HepG2 (cell line): Measurements from ENCODE around the gene C1orf115. TPM values are rescaled to one million over a fixed set of nuclear protein-coding genes. Genes with fewer than 3 reads are reported as not detected.

Source experiments
- ATAC-seq: fragments of 200-7000 bp; cut with Tn5 transposase; 3 replicates; pipeline ENCODE4 v1.9.1; 2020; ENCODE audit warnings: mild to moderate bottlenecking, moderate library complexity
- BruUV-seq: library from RNA; stranded (reverse); fragments of 400-500 nt; replicated peaks from 2 replicates; lab custom pipeline; 2021; lab: Mats Ljungman, UMichigan
- CTCF ChIA-PET: fragments of 300-600 bp; formaldehyde crosslinking; extraction: SDS; loops from one replicate; lab custom pipeline; 2021; ENCODE audit warnings: low total read pairs, inconsistent platforms, low intra/inter-chr PET ratio; lab: Yijun Ruan, JAX
- POLR2A ChIA-PET: fragments of 350-600 bp; sonication (Branson Sonifier 250); formaldehyde crosslinking; loops from one replicate; lab custom pipeline; 2020; ENCODE audit warnings: antibody characterized with exemption, inconsistent platforms; lab: Yijun Ruan, JAX
- DNase-seq: peaks from one replicate; pipeline ENCODE4 v3.0.0-alpha.2; 2015; ENCODE audit warnings: low spot score
- FAIRE-seq: peaks from 3 replicates; lab custom pipeline; 2011; peaks lifted over from hg19 to GRCh38; lab: Jason Lieb, UNC
- H2AFZ ChIP-seq: one replicate; pipeline ENCODE4 v1.6.1; 2011; ENCODE audit warnings: low read length, inconsistent platforms
- H3K27ac ChIP-seq: fragments of 300-600 bp; 3 replicates; pipeline ENCODE4 v1.8.0; 2011; ENCODE audit warnings: mixed run types, mild to moderate bottlenecking, mixed read lengths, low read length, inconsistent platforms; ENCODE audit not compliant: insufficient read depth; ENCODE audit errors: extremely low read length
- H3K27me3 ChIP-seq, 2 experiments: fragments of 200-600 bp in 1 of 2; 2 replicates in 1 of 2; 3 replicates in 1 of 2; pipeline versions ENCODE4 v1.6.0 to v1.8.0; 2011; ENCODE audit warnings: low read length in 2 of 2, mild to moderate bottlenecking in 2 of 2, moderate library complexity in 2 of 2, inconsistent platforms in 1 of 2; ENCODE audit not compliant: insufficient read depth in 2 of 2, control insufficient read depth in 1 of 2
- H3K36me3 ChIP-seq, 2 experiments: fragments of 200-600 bp in 1 of 2; replicated peaks in 1 of 2; 2 replicates in 1 of 2; 3 replicates in 1 of 2; pipeline versions ENCODE4 v1.5.1 to v1.8.0; 2011; ENCODE audit warnings: low read length in 2 of 2, inconsistent platforms in 1 of 2; ENCODE audit not compliant: insufficient read depth in 2 of 2, control insufficient read depth in 1 of 2
- H3K4me1 ChIP-seq: 2 replicates; pipeline ENCODE4 v1.5.1; 2012; ENCODE audit warnings: low read length, inconsistent platforms; ENCODE audit not compliant: insufficient read depth
- H3K4me2 ChIP-seq: 2 replicates; pipeline ENCODE4 v1.6.0; 2011; ENCODE audit warnings: low read depth, low read length, inconsistent platforms
- H3K4me3 ChIP-seq, 3 experiments: fragments of 200-600 bp in 1 of 3; sonication (generic), shearing (Covaris generic) in 1 of 3; replicated peaks in 1 of 3; 2 replicates each; pipeline ENCODE4 v1.5.1; 2011 to 2016; ENCODE audit warnings: low read length in 3 of 3, inconsistent platforms in 2 of 3, low read depth in 2 of 3, mild to moderate bottlenecking in 2 of 3, control low read depth in 1 of 3, mixed read lengths in 1 of 3; ENCODE audit not compliant: insufficient read depth in 1 of 3
- H3K79me2 ChIP-seq: one replicate; pipeline ENCODE4 v1.6.1; 2011; ENCODE audit warnings: low read length, inconsistent platforms; ENCODE audit not compliant: insufficient read depth
- H3K9ac ChIP-seq: 2 replicates; pipeline ENCODE4 v1.6.0; 2011; ENCODE audit warnings: mild to moderate bottlenecking, low read depth, low read length, inconsistent platforms; ENCODE audit not compliant: insufficient read depth
- H3K9me3 ChIP-seq: 2 replicates; pipeline ENCODE4 v1.5.1; 2012; ENCODE audit warnings: mild to moderate bottlenecking, low read length
- H4K20me1 ChIP-seq: 2 replicates; pipeline ENCODE4 v1.6.0; 2011; ENCODE audit warnings: inconsistent platforms, mild to moderate bottlenecking, low read length, moderate library complexity; ENCODE audit not compliant: insufficient read depth
- CBX2 ChIP-seq, 2 experiments: fragments of 200-600 bp in 1 of 2; sonication (generic); formaldehyde crosslinking in 1 of 2; IDR thresholded peaks; 2 replicates each; pipeline versions ENCODE4 v1.7.0 to v1.8.1; 2018 to 2022; ENCODE audit warnings: low read depth in 2 of 2, low read length in 1 of 2, mild to moderate bottlenecking in 1 of 2, missing genetic modification reagents in 1 of 2
- FOXM1 ChIP-seq: sonication (generic); formaldehyde crosslinking; IDR thresholded peaks from 2 replicates; pipeline ENCODE4 v1.5.0; 2020; ENCODE audit warnings: missing genetic modification reagents
- GLI4 ChIP-seq: sonication (generic); formaldehyde crosslinking; IDR thresholded peaks from 2 replicates; pipeline ENCODE4 v1.5.1; 2020; ENCODE audit warnings: missing genetic modification reagents, mild to moderate bottlenecking, moderate library complexity, borderline replicate concordance
- MEIS2 ChIP-seq: sonication (generic); formaldehyde crosslinking; IDR thresholded peaks from 2 replicates; pipeline ENCODE4 v1.9.0; 2021; ENCODE audit warnings: mild to moderate bottlenecking, missing genetic modification reagents
- NR2F1 ChIP-seq, 2 experiments: fragments of 450-650 bp in 1 of 2; formaldehyde crosslinking in 1 of 2; IDR thresholded peaks; 2 replicates each; pipeline versions ENCODE4 v1.5.0 to v1.6.1; 2016 to 2020; ENCODE audit warnings: mild to moderate bottlenecking in 1 of 2, missing compliant biosample characterization in 1 of 2, missing genetic modification reagents in 1 of 2, moderate library complexity in 1 of 2
- POLR2A ChIP-seq, 2 experiments: IDR thresholded peaks; 2 replicates each; pipeline ENCODE4 v1.6.1; 2011; ENCODE audit warnings: low read depth in 2 of 2, low read length in 2 of 2, mild to moderate bottlenecking in 1 of 2, moderate library complexity in 1 of 2; ENCODE audit not compliant: insufficient read depth in 1 of 2
- RELA ChIP-seq: sonication (generic); formaldehyde crosslinking; IDR thresholded peaks from 2 replicates; pipeline ENCODE4 v1.4.0; 2020; ENCODE audit warnings: missing genetic modification reagents
- SMAD1 ChIP-seq: sonication (generic); formaldehyde crosslinking; IDR thresholded peaks from 2 replicates; pipeline ENCODE4 v1.4.0; 2020; ENCODE audit warnings: missing genetic modification reagents, low read depth, mild to moderate bottlenecking, borderline replicate concordance
- ZNF432 ChIP-seq: sonication (generic); formaldehyde crosslinking; IDR thresholded peaks from 2 replicates; pipeline ENCODE4 v1.5.0; 2020; ENCODE audit warnings: missing genetic modification reagents, mild to moderate bottlenecking, borderline replicate concordance
- ZNF441 ChIP-seq: sonication (generic); formaldehyde crosslinking; IDR thresholded peaks from 2 replicates; pipeline ENCODE4 v1.7.0; 2021; ENCODE audit warnings: missing genetic modification reagents, borderline replicate concordance
- ZNF549 ChIP-seq: sonication (generic); formaldehyde crosslinking; IDR thresholded peaks from 2 replicates; pipeline ENCODE4 v1.5.0; 2020; ENCODE audit warnings: missing genetic modification reagents
- ZNF639 ChIP-seq: conservative IDR thresholded peaks from 2 replicates; pipeline ENCODE4 v1.6.1; 2018; ENCODE audit warnings: missing genetic modification reagents
- ZNF724P ChIP-seq: sonication (generic); formaldehyde crosslinking; IDR thresholded peaks from 2 replicates; pipeline ENCODE4 v1.8.0; 2022; ENCODE audit warnings: missing genetic modification reagents, borderline replicate concordance
- WGBS: methylation state at CpG from one replicate; pipeline ENCODE4 v1.1.6; 2017; ENCODE audit warnings: low lambda C conversion rate; 5-methylcytosine and 5-hydroxymethylcytosine counted together
- in situ Hi-C: cut with HindIII; loops from 2 replicates; pipeline ENCODE4 v1.10.0; 2017; ENCODE audit warnings: low pct_unique_long_range_greater_than_20kb; ENCODE audit not compliant: extremely low pct_ligation_motif_present
- intact Hi-C: fragments of 100-400 bp; cut with micrococcal nuclease; formaldehyde crosslinking; loops from one replicate; pipeline ENCODE4 v1.10.0; 2022; ENCODE audit not compliant: unreplicated experiment
- polyA plus RNA-seq, 8 experiments: library from polyadenylated mRNA; depleted of rRNA in 3 of 8; stranded (reverse) in 7 of 8; unstranded in 1 of 8; fragments of >200 nt; fragmentation: Illumina TruSeq in 4 of 8; extraction: Trizol in 4 of 8; gene quantifications; 2 replicates each; pipeline versions ENCODE4 v1.2.1 to v1.2.3, GENCODE V29; 2011 to 2016; ENCODE audit warnings: low read depth in 4 of 8, missing spikeins in 1 of 8, mixed read lengths in 1 of 8; ENCODE audit not compliant: insufficient read depth in 1 of 8
- total RNA-seq, 5 experiments: library from RNA; depleted of rRNA; stranded (reverse); fragments of >200 nt; fragmentation: Illumina TruSeq; extraction: Trizol; gene quantifications; 2 replicates each; pipeline ENCODE4 v1.2.3, GENCODE V29; 2016; ENCODE audit warnings: low read depth in 1 of 5
- TF ChIP-seq, protein P1 (sequence below): sonication (generic); formaldehyde crosslinking; IDR thresholded peaks from 2 replicates; pipeline ENCODE4 v1.8.1; 2023; ENCODE audit warnings: mild to moderate bottlenecking, moderate library complexity, missing genetic modification reagents

The C1orf115 gene
- total and polyA plus RNA-seq, 2 of the 13 experiments (the other 11 are each of a cell fraction or from before 2014, with no cell fraction given), result 25.2 to 85.9 TPM

DNA sequence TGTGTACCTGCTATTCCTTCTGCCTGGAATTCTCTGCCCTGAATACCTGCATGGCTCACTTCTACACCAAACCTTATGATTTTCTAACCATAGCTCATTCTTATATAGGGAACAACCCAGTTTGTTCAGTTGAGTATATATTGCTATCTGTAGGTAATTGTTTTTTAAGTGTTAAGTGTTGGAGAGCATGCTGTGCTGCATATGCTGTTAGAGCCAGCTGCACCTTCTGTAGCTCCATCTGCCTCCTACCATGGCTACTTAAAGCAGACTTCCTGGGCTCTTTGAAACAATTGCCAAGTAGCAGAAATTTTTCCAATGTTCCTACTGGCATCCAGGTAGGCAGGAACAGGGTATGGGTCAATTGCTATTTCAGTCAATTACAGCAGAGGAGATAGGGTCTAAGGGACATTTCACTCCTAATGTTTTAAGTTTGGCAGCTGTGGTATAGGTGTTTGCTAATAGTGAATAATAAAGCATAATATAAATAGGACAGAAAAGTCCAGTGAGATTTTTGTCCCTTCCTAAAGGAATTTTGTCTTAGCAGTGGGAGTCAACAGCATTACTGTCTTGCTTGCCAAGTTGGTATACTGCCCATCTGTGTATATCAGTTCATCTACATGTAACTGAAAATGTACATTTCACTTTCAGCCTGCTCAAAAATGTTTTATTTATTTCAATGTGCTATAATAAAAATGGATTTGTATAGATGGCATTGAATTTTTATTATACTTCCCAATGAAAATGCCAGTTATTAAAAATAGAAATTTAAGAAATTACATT is 34.0 kb upstream of the C1orf115 start:
- TF ChIP-seq POLR2A (IDR thresholded peaks at IDR 0.05; ENCODE audit: insufficient read depth in 1 of 2, low read depth in 2 of 2, low read length in 2 of 2) (no peak), ZNF441 (CRISPR knock-in tag) (no peak), ZNF432 (CRISPR knock-in tag) (no peak), SMAD1 (no peak), GLI4 (no peak)
- TF ChIP-seq, protein P1, sequence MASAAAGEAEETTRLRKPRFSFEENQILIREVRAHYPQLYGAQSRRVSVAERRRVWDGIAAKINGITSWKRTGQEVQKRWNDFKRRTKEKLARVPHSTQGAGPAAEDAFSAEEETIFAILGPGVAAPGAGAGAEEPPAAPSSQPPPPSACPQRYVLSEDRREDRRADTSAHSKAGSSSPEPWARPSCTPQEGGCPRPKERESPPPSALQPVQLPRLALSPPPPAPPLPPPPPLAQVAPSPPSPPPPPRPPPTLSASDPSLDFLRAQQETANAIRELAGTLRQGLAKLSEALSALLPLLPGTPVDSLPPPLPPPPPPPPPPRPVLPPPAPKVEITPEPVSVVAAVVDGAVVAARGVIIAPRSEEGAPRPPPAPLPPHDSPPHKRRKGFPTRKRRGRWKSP (CRISPR knock-in tag), result no peak
- Histone ChIP-seq H3K9me3 (no peaks in the 10 kb centered on the region), H3K4me3 (no peak overlapping the region), H3K27ac (no peak overlapping the region), H3K79me2 (no peaks in the 10 kb centered on the region), H3K4me1 (no peaks in the 10 kb centered on the region), H3K36me3 (no peaks in the 10 kb centered on the region), H3K9ac (no peak overlapping the region), H2AFZ (no peak overlapping the region), H4K20me1 (no peaks in the 10 kb centered on the region), H3K4me2 (no peak overlapping the region), H3K27me3 (peaks cover 0 to 14% of the 10 kb centered on the region in 2 experiments; a peak in 2 of 5 replicates)
- DNase-seq (no peak), FAIRE-seq (no peak), ATAC-seq (no peak)
- CTCF ChIA-PET, result no interaction called here
- in situ Hi-C loops, result no loop called here
- no TSS peak for BruUV-seq
- intact Hi-C loops, result no loop called here
- POLR2A ChIA-PET, result no interaction called here

GRCh38 chr1:220666349-220666748 is 23.8 kb upstream of the C1orf115 start:
- H3K79me2 ChIP-seq, result no peaks in the 10 kb centered on the region
- DNase-seq, result no peak
- H3K36me3 ChIP-seq, result no peaks in the 10 kb centered on the region
- no peak overlapping the region for H3K4me3 ChIP-seq
- no peaks in the 10 kb centered on the region for H4K20me1 ChIP-seq
- no peaks in the 10 kb centered on the region for H3K9me3 ChIP-seq
- FAIRE-seq, result no peak
- BruUV-seq, result no TSS peak
- H3K4me1 ChIP-seq, result no peaks in the 10 kb centered on the region
- H3K27me3 ChIP-seq, result peaks cover 0 to 2% of the 10 kb centered on the region in 2 experiments; a peak in 1 of 5 replicates
- no peak overlapping the region for H3K9ac ChIP-seq
- ATAC-seq, result no peak
- ChIA-PET CTCF (no interaction called here), POLR2A (no interaction called here)
- TF ChIP-seq NR2F1 (CRISPR knock-in tag; IDR thresholded peaks at IDR 0.05) (no peak), RELA (no peak), ZNF549 (CRISPR knock-in tag) (no peak), ZNF639 (no peak), CBX2 (IDR thresholded peaks at IDR 0.05; ENCODE audit: low read depth, low read length) (no peak), CBX2 (CRISPR knock-in tag; IDR thresholded peaks at IDR 0.05; ENCODE audit: low read depth) (no peak), MEIS2 (CRISPR knock-in tag) (no peak), FOXM1 (CRISPR knock-in tag) (no peak), ZNF724P (CRISPR knock-in tag) (no peak)
- WGBS, result 26% methylated on average over 3 of the region's 3 CpGs
- no peak overlapping the region for H3K4me2 ChIP-seq
- intact Hi-C loops (no loop called here), in situ Hi-C loops (no loop called here)
- no peak overlapping the region for H2AFZ ChIP-seq
- H3K27ac ChIP-seq, result no peak overlapping the region
